Kidney (tissue), 14 donors: ENCODE data around the gene GIPC3. TPM values are rescaled to one million over a fixed set of nuclear protein-coding genes. Genes with fewer than 3 reads are reported as not detected.

ENCODE experiments used
- DNase-seq, 5 donors: peaks; one replicate each; pipeline ENCODE4 v3.0.0-alpha.2; 2013 to 2020
- FAIRE-seq: peaks from 2 replicates; lab custom pipeline; 2012; peaks lifted over from hg19 to GRCh38; lab: Jason Lieb, UNC
- H3K27ac ChIP-seq, 2 donors: one replicate each; pipeline ENCODE4 v1.7.0; 2013; ENCODE audit warnings: low read depth in 2 of 2, low read length in 2 of 2, inconsistent platforms in 1 of 2
- H3K27me3 ChIP-seq: one replicate; pipeline ENCODE4 v1.7.1; 2013; ENCODE audit warnings: low read length, inconsistent platforms; ENCODE audit not compliant: control insufficient read depth, insufficient read depth
- H3K36me3 ChIP-seq, 3 donors: one replicate each; pipeline versions ENCODE4 v1.7.0 to v1.7.1; 2013; ENCODE audit warnings: low read length in 3 of 3, control low read depth in 1 of 3, inconsistent platforms in 1 of 3; ENCODE audit not compliant: insufficient read depth in 3 of 3, control insufficient read depth in 2 of 3
- H3K4me1 ChIP-seq, 3 donors: one replicate each; pipeline versions ENCODE4 v1.7.0 to v1.7.1; 2013; ENCODE audit warnings: low read length in 3 of 3, inconsistent platforms in 1 of 3, low read depth in 1 of 3; ENCODE audit not compliant: control insufficient read depth in 2 of 3, insufficient read depth in 2 of 3
- H3K4me3 ChIP-seq, 3 donors: one replicate each; pipeline versions ENCODE4 v1.7.0 to v1.8.1; 2013; ENCODE audit warnings: low read length in 3 of 3, control low read depth in 1 of 3, inconsistent platforms in 1 of 3
- H3K9ac ChIP-seq, 3 donors: one replicate each; pipeline versions ENCODE4 v1.7.0 to v1.7.1; 2013; ENCODE audit warnings: low read length in 3 of 3, control low read depth in 1 of 3, inconsistent platforms in 1 of 3
- H3K9me3 ChIP-seq, 3 donors: one replicate each; pipeline versions ENCODE4 v1.7.0 to v1.7.1; 2013; ENCODE audit warnings: low read length in 3 of 3, control low read depth in 1 of 3, inconsistent platforms in 1 of 3; ENCODE audit not compliant: control insufficient read depth in 2 of 3, insufficient read depth in 1 of 3
- intact Hi-C: fragments of 100-400 bp; cut with DNase I; formaldehyde crosslinking; loops from one replicate; pipeline ENCODE4 v1.11.1; 2022
- polyA plus RNA-seq: library from polyadenylated mRNA; stranded (reverse); fragments of 350-450 nt; fragmentation: Illumina TruSeq; extraction: RNeasy Lipid Tissue Mini Kit (QIAGEN cat#74804); gene quantifications from one replicate; pipeline ENCODE4 v1.2.3, GENCODE V29; 2014; ENCODE audit warnings: low read depth, low replicate concordance; ENCODE audit not compliant: insufficient read depth
- total RNA-seq: library from RNA; stranded (reverse); fragmentation: NEBNext Ultra II Directional; extraction: Animal tissue kit (Norgen Biotek cat#: 25700); gene quantifications from one replicate; pipeline ENCODE4 v1.2.1, GENCODE V29; 2021
- TF ChIP-seq, protein P1 (sequence below): IDR thresholded peaks from 3 replicates; pipeline ENCODE4 v1.5.1; 2012; ENCODE audit warnings: mild to moderate bottlenecking, moderate library complexity, borderline replicate concordance; ENCODE audit not compliant: insufficient read depth; ENCODE audit errors: extremely low read depth
- donor health status: control.
- donor health status: control.
- donor health status: control.
- donor health status: control.
- donor health status: control.
- donor health status: DM: yes; HTN: yes; CAD: no.
- donor health status: Normal renal cell carcinoma (clear cell type).

Gene GIPC3
- total and polyA plus RNA-seq, 2 donors from 2014 or later = 2.1 TPM

DNA sequence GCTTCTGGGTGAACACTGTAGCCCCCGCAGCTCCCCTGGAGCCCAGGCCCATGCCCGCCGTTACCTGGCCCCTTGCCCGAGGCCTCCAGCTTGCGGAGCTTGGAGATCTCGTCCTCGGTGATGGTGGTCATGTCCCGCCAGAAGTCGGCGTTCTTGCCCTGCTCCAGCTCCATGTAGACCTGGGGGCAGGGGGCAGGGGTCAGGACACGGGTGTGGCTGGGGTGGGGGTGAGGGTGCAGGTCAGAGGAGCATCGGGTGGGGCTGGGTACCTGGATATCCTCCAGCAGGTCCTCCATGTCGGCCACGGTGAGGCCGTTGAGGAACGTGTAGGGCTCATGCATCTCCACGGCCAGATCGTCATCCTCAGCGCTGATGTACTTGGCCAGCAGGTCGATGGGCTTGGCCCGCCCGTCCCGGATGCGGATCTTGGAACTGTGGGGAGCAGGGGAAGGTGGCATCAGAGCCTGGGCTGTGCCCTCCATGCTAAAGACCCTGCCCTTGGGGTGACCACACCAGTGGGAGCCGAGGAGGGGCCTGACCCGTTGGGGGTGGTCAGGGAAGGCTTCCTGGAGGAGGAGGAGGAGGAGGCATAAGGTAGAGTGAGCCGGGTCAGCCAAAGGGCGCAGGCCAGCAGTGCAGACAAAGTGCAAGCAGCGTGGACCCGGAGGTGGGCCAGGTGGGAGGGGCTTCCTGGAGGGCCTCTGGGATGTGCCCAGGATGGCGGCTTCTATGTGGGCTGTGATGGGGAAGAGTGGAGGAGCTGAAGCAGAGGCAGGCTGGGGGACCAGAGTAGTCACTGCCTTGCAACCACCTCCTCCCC, 33.7 kb downstream of the GIPC3 start:
- TF ChIP-seq, protein P1, sequence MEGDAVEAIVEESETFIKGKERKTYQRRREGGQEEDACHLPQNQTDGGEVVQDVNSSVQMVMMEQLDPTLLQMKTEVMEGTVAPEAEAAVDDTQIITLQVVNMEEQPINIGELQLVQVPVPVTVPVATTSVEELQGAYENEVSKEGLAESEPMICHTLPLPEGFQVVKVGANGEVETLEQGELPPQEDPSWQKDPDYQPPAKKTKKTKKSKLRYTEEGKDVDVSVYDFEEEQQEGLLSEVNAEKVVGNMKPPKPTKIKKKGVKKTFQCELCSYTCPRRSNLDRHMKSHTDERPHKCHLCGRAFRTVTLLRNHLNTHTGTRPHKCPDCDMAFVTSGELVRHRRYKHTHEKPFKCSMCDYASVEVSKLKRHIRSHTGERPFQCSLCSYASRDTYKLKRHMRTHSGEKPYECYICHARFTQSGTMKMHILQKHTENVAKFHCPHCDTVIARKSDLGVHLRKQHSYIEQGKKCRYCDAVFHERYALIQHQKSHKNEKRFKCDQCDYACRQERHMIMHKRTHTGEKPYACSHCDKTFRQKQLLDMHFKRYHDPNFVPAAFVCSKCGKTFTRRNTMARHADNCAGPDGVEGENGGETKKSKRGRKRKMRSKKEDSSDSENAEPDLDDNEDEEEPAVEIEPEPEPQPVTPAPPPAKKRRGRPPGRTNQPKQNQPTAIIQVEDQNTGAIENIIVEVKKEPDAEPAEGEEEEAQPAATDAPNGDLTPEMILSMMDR = no peak
- Histone ChIP-seq H3K27ac (no peak overlapping the region), H3K4me1 (peaks cover 0 to 4% (median 0%) of the 10 kb centered on the region in 3 donors), H3K36me3 (no peaks in the 10 kb centered on the region), H3K9me3 (no peaks in the 10 kb centered on the region), H3K4me3 (no peak overlapping the region), H3K9ac (no peak overlapping the region), H3K27me3 (no peaks in the 10 kb centered on the region)
- peak in 1 of 5 donors; percentile 71 for DNase-seq
- no peak for FAIRE-seq
- intact Hi-C loops = no loop called here

DNA sequence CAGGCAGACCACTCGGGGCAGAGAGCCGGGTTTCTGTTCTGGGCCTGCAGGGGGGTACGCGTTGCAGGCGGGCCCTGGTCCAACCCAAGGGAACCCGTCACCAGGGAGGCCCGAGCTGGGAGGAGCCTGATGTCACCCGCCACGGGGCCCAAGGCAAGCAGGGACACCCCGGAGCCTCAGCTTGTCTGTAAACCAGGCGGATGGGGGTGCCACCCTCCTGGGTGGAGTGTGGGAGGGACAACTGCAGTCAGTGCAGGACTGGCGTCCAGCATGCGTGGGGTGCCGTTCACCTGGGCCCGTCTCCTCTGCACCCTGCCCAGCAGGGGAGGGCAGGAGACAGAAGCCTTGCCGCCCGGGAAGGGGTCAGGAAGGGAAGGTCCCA, 34.3 kb downstream of the GIPC3 start:
- Histone ChIP-seq H3K36me3 (no peaks in the 10 kb centered on the region), H3K9ac (no peak overlapping the region), H3K27me3 (no peaks in the 10 kb centered on the region), H3K27ac (no peak overlapping the region), H3K4me1 (peaks cover 0 to 8% (median 0%) of the 10 kb centered on the region in 3 donors), H3K4me3 (no peak overlapping the region), H3K9me3 (no peaks in the 10 kb centered on the region)
- intact Hi-C loops = no loop called here
- DNase-seq (peak in 1 of 5 donors; percentile 75), FAIRE-seq (no peak)
- TF ChIP-seq, protein P1 = no peak

DNA sequence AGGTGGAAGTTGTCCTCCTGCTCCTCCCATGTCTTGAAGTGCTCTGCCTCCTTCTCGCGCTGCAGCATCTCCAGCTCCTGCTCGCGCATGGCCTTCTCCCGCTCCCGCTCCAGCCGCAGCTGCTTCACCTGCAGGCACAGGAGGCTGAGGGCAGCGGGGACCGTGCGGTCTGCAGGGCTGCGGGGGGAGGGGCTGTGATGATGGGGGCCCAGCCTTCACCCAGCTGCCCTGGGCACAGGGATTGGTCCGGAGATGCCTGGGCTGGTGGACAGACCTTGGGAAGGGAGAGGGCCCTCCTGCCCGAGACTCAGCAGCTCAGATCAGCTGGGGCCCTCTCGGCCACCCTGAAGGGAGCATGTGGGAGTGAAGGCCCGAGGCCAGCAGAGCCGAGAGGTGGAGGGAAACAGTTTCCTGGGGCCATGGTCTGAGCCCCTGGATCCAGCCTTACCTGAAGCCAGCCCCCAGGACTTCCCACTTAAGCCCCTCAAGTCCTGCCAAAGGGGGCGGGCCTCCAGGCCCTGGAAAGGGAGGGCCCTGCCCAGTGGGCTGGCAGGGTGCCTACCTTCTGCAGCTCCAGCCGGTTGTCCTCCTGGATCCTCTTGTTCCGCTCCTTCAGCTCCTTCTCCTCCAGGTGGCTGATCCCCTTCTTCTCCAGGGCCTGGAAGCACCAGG, 35.0 kb downstream of the GIPC3 start:
- FAIRE-seq (no peak), DNase-seq (peak in 1 of 5 donors; percentile 73)
- Histone ChIP-seq H3K27ac (no peak overlapping the region), H3K9me3 (no peaks in the 10 kb centered on the region), H3K9ac (no peak overlapping the region), H3K36me3 (no peaks in the 10 kb centered on the region), H3K4me1 (peaks cover 0 to 12% (median 4%) of the 10 kb centered on the region in 3 donors), H3K4me3 (no peak overlapping the region), H3K27me3 (no peaks in the 10 kb centered on the region)
- intact Hi-C loops = no loop called here
- TF ChIP-seq, protein P1 = no peak
